Measurements from ENCODE around the gene NKX2-1.
"Not testable (repeated sequence)": the region's sequence is repeated elsewhere in the genome, so short reads cannot be mapped to it uniquely, and the experiment has no call there.

NKX2-1 gene

GRCh38 chr14:36519431-36520321, at the start of gene NKX2-1:
TSS of gene NKX2-1 (minus strand) at chr14:36520232. CDS start at chr14:36520129, 103 bp downstream.
- no peak for DNase-seq

GRCh38 chr14:36556811-36557433, 36.9 kb upstream of the NKX2-1 start:
- DNase-seq, result no peak

GRCh38 chr14:36555998-36556743, 36.1 kb upstream of the NKX2-1 start:
- no peak for DNase-seq

GRCh38 chr14:36553656-36554260, 33.7 kb upstream of the NKX2-1 start:
- peak; percentile 40 for DNase-seq

- DNase-seq, result no peak
Observed at GRCh38 chr14:36550899-36551298, 30.9 kb upstream of the NKX2-1 start.

- DNase-seq, result not testable (repeated sequence)
Observed at GRCh38 chr14:36544280-36544679, 24.2 kb upstream of the NKX2-1 start.

GRCh38 chr14:36538051-36538450, 18.0 kb upstream of the NKX2-1 start:
- no peak for DNase-seq

- DNase-seq, result no peak
Observed at GRCh38 chr14:36529062-36529461, 9.0 kb upstream of the NKX2-1 start.

- no peak for DNase-seq
Observed at GRCh38 chr14:36525746-36526099, 5.7 kb upstream of the NKX2-1 start.

GRCh38 chr14:36524874-36525745, 5.1 kb upstream of the NKX2-1 start:
- no peak for DNase-seq

GRCh38 chr14:36524220-36524837, 4.3 kb upstream of the NKX2-1 start:
- no peak for DNase-seq

GRCh38 chr14:36522972-36523715, 3.1 kb upstream of the NKX2-1 start:
- DNase-seq, result no peak

- no peak for DNase-seq
Observed at GRCh38 chr14:36522347-36522971, 2.4 kb upstream of the NKX2-1 start.

- DNase-seq, result no peak
Observed at GRCh38 chr14:36521598-36522345, 1.7 kb upstream of the NKX2-1 start.

- DNase-seq, result peak; percentile 4
Observed at GRCh38 chr14:36520601-36521525, 831 bp upstream of the NKX2-1 start.

GRCh38 chr14:36518586-36519430, 1.2 kb downstream of the NKX2-1 start:
- DNase-seq, result no peak

GRCh38 chr14:36518031-36518585, 1.9 kb downstream of the NKX2-1 start:
- no peak for DNase-seq

Data from amniotic stem cell (primary cell).